Erythroblast (primary cell): Measurements from ENCODE around the gene BEST1.

Experiments used
- DNase-seq, 2 experiments: peaks; one replicate each; lab custom pipeline; 2025; lab: John Stamatoyannopoulos, UW
- GATA1 ChIP-seq: IDR thresholded peaks from 2 replicates; pipeline ENCODE4 v1.6.1; 2011; ENCODE audit warnings: low read depth, mild to moderate bottlenecking, control low read depth, low read length, moderate library complexity
- POLR2A ChIP-seq: IDR thresholded peaks from 2 replicates; pipeline ENCODE4 v1.6.1; 2011; ENCODE audit warnings: mild to moderate bottlenecking, low read length

The BEST1 gene

DNA sequence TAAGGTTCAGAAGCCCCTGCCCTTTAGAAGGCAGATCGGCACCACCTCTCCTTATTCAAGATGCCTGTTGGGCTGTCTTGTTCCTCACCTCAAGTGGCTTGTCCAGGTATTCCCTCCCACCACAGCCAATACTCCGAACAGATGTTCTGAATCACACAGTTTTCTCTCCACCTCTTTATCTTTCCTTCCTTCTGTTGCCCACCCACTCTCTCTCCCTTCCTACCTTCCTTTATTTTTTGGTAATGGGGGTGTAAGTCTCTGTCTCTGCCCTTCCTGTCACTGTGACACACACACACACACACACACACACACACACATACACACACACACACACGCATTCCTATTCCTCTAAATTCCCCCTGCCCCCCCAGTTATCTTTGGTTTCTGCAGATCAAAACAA, 8.4 kb downstream of the BEST1 start:
- TF ChIP-seq POLR2A (no peak), GATA1 (no peak)
- no peak for DNase-seq

DNA sequence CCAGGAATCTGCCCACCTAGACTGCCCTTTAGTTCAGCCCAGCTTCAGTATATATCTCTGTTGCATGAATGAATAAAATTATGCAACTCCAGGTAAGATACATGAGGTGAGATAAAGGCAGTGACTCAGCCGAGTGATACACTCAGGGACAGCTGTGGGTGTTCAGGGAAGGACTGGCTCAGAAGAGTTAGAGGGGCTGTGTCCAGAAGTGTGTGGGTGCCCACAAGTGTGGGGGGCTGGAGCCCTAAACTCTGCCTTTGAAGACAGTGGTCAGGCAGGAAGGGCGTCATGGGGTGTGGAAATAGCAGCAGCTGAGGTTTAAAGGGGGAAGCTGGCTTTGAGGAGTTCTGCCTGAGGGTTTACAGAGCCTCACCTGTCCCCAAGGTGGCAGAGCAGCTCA, 9.0 kb downstream of the BEST1 start:
- DNase-seq = peak in 1 of 2 experiments; percentile 70

DNA sequence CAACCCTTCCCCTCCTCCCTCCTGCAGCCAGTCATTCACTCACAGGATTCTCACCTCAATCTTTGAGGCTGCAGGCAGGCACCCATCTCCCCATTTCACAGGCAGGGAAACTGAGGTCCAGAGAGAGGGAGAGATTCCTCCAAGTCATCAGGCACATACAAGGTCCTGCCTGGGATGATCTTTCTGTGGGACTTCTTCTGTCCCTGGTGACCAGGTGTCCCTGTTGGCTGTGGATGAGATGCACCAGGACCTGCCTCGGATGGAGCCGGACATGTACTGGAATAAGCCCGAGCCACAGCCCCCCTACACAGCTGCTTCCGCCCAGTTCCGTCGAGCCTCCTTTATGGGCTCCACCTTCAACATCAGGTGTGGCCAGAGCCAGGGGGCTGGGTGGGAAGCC, 9.5 kb downstream of the BEST1 start:
- TF ChIP-seq GATA1 (no peak), POLR2A (no peak)
- DNase-seq = no peak

More for the DNA sequence above, 9.0 kb downstream of the BEST1 start:
- TF ChIP-seq POLR2A = no peak
- TF ChIP-seq GATA1 = no peak

DNA sequence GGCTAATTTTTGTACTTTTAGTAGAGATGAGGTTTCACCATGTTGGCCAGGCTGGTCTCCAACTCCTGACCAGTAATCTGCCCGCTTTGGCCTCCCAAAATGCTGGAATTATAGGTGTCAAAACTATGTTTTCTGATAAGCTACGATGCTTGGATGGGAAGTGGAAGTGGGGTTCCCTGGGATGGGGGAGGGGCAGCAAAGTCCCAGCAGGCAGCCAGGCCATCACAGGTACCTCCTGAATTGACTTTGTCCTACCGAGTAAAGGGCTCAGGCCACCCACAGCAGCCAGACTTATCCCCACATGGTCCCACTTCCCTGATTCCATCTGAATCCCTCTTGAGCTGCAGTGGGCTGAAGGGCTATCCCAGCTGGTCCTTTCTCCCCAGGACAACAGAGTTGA, 10.4 kb downstream of the BEST1 start:
- DNase-seq = no peak
- TF ChIP-seq GATA1 = no peak
- TF ChIP-seq POLR2A = no peak

DNA sequence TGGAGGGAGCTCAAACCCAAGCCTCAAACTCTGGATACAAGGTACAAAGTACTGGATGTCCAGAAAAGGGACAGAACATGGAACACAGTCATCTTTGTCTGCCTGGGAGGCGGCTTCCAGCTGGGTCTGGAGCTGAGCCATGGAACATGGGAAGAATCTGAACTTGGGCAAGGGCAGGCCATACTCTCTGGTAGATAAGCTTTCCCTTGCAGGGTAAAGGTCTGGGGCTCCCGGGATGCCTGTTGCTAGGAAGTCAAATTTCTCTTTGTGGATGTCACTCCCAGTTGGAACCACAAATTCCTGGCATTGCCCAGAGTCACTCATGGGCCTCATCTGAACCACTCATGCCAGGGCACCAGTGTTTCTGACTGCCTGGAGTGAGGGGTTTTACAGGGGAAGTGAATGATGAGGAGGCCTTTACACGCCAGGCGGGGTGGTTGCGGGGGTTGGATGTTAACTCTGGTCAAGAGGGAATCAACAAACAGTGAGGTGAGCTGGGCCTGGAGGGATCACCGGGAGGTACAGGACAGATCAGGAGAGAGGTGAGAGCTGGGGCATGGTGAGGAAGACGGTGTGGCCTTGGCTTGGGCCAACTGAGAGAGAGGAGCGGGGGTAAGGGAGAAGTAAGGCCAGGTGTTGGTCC, 11.5 kb downstream of the BEST1 start:
- no peak for DNase-seq
- TF ChIP-seq GATA1 (no peak), POLR2A (no peak)

DNA sequence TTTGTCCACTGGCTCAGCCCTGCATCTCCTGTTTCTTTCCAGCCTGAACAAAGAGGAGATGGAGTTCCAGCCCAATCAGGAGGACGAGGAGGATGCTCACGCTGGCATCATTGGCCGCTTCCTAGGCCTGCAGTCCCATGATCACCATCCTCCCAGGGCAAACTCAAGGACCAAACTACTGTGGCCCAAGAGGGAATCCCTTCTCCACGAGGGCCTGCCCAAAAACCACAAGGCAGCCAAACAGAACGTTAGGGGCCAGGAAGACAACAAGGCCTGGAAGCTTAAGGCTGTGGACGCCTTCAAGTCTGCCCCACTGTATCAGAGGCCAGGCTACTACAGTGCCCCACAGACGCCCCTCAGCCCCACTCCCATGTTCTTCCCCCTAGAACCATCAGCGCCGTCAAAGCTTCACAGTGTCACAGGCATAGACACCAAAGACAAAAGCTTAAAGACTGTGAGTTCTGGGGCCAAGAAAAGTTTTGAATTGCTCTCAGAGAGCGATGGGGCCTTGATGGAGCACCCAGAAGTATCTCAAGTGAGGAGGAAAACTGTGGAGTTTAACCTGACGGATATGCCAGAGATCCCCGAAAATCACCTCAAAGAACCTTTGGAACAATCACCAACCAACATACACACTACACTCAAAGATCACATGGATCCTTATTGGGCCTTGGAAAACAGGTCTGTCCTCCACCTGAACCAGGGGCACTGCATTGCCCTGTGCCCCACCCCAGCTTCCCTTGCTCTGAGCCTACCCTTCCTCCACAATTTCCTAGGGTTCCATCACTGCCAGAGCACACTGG, 12.3 kb downstream of the BEST1 start:
- TF ChIP-seq POLR2A (no peak), GATA1 (no peak)
- DNase-seq = no peak

DNA sequence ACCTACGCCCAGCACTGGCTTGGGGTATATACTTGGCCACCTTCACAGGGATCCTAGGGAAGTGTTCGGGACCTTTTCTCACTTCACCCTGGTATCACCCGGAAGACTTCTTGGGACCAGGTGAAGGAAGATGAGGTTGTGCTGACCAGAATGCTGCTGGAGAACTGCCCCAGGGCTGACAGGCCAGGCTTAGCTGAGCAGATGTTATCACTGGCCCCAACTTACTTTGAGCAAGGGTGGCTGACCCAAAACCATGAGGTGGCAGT, 12.8 kb downstream of the BEST1 start:
- TF ChIP-seq POLR2A (no peak), GATA1 (no peak)
- peak in 1 of 2 experiments; percentile 71 for DNase-seq

DNA sequence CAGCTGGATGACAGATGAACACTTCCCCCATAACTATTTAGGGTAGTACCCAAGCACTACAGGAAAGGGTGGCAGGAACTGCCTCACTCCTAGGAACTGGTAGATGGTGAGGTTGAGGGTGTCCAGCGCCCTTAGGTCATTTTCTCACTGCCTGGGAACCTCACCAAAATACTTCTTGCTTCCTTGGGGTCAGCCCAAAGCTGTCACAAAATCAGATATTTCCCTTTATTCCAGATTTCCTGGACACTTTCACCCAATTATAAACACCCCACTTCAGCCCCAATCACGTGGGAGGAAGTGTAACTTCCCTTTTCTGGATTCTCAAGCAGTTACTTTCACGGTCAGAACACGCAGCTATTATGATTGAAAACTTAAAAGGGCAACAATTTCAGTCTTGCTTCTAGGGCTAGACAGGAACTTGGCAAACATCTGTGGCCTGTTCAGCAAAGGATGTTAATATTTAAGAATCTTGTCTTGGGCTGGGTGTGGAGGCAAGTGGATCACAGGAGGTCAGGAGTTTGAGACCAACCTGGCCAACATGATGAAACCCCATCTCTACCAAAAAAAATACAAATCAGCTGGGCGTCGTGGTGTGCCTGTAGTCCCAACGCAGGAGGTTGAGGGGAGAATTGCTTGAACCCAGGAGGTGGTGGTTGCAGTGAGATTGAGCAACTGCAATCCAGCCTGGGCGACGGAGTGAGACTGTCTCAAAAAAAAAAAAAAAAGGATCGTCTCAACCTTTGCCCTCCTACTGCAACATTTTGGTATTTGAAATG, 13.3 kb downstream of the BEST1 start:
- TF ChIP-seq POLR2A (peak; percentile 89), GATA1 (no peak)
- DNase-seq = peak; percentile 71 to 76

DNA sequence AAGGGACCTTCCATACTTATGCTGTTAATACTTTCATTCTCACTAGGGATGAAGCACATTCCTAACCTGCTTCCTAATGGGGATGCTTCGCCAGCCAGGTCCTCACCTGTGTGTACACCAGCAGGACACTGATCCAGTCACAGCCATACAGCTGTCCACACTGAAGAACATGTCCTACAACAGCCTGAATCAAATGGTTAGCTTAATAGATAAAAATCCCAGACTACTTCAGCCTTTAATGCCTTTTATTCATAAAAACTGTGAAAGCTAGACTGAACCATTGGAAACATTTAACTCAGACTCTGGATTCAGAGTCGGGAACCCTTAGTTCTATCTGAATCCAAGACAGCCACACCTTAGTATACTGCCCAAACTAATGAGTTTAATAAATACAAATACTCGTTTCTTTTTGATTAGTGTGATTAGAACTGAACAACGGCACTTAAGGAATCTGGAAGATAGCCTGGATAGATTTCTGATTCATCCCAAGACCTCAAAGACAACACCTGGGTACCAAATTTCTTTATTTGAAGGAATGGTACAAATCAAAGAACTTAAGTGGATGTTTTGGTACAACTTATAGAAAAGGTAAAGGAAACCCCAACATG, 14.0 kb downstream of the BEST1 start:
- DNase-seq = peak; percentile 66 to 75
- TF ChIP-seq POLR2A = peak; percentile 35
- no peak for TF ChIP-seq GATA1

DNA sequence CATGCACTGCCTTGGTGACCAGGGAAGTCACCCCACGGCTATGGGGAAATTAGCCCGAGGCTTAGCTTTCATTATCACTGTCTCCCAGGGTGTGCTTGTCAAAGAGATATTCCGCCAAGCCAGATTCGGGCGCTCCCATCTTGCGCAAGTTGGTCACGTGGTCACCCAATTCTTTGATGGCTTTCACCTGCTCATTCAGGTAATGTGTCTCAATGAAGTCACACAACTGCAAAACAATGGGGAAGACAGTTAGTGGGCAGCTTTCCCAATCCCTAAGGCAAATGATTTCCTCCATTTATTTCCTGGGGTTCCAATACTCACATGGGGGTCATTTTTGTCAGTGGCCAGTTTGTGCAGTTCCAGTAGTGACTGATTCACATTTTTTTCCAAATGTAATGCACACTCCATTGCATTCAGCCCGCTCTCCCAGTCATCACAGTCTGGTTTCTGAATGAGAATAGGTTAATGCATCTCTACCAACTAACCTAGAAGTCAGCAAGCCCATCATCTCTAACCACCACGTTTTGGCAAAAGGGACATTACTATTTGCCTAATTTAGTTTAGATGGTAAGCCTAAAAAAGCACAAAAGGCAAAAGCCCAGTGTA, 14.6 kb downstream of the BEST1 start:
- peak; percentile 84 to 86 for DNase-seq

DNA sequence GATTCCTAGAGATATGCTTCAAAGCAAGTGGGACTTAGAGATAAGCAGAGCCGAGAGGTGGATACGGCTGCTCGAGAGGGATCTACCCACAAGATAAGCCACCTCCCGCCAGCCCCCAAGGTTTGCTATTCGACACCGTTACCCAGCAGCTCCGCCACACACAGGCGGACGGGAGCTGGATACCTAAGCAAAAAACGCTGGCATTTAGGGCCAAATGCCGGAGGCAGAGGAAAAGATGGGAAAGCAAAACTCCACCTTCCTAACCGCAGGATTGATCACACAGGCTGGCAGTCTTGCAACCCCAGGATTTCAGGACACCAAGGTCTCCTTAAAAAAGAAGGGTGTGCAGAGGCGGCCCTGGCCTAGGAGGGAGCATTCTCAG, 16.6 kb downstream of the BEST1 start:
- TF ChIP-seq GATA1 = peak; percentile 70
- TF ChIP-seq POLR2A = peak; percentile 91
- peak; percentile 93 to 97 for DNase-seq

DNA sequence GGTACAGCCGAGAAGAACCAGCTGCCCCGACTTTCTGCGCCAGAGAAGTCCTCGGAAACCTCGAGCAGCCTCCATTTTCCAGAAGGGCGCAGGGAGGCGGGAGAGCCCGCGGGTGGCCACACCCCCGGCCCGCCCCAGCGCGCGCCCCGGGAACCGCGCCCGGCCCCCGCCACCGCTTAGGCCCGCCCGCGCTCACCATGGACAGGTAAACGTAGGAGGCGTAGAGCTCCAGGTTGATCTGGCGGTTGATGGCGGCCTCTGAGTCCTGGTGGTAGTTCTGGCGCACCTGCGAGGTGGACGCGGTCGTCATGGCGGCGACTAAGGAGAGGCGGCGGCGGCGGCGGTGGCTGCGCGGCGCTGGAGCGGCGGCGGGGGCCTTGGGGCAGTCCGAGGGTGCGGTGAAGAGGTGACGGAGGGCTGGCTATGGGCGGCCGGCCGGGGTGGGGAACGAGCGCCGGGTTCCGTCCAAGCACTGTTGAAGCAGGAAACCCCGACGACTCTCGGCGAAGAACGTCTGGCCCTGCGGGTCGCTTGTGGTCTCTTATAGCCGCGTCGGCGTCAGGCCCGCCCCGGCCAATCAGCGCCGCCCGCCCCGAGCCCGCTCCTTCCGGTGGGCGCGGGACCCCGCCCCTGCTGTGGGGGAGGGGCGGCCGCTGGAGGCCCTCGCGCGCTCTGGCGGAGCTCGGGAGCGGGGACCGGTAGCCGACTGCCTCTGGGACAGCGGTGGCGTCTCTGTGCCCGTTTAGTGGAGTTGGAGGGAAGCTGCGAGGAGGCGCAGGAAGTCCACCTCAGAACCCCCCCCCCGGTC, 17.2 kb downstream of the BEST1 start, which contains the start of gene FTH1:
TSS of gene FTH1 (minus strand) at position 519 of the 808 bp plus-strand sequence. CDS start at position 310, 209 bp downstream.
- DNase-seq = peak; percentile 94 to 98
- no peak for TF ChIP-seq GATA1
- TF ChIP-seq POLR2A = peak; percentile 90
